ENCODE measurements around the gene TNF.

- TF ChIP-seq, protein P1, sequence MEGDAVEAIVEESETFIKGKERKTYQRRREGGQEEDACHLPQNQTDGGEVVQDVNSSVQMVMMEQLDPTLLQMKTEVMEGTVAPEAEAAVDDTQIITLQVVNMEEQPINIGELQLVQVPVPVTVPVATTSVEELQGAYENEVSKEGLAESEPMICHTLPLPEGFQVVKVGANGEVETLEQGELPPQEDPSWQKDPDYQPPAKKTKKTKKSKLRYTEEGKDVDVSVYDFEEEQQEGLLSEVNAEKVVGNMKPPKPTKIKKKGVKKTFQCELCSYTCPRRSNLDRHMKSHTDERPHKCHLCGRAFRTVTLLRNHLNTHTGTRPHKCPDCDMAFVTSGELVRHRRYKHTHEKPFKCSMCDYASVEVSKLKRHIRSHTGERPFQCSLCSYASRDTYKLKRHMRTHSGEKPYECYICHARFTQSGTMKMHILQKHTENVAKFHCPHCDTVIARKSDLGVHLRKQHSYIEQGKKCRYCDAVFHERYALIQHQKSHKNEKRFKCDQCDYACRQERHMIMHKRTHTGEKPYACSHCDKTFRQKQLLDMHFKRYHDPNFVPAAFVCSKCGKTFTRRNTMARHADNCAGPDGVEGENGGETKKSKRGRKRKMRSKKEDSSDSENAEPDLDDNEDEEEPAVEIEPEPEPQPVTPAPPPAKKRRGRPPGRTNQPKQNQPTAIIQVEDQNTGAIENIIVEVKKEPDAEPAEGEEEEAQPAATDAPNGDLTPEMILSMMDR (IDR thresholded peaks at IDR 0.05) = no peak
- TF ChIP-seq POLR2A (IDR thresholded peaks at IDR 0.05) = no peak
Observed at GRCh38 chr6:31529329-31530150, 45.8 kb upstream of the TNF start.
